ENCODE data around the gene PEPD.

PEPD gene

DNA sequence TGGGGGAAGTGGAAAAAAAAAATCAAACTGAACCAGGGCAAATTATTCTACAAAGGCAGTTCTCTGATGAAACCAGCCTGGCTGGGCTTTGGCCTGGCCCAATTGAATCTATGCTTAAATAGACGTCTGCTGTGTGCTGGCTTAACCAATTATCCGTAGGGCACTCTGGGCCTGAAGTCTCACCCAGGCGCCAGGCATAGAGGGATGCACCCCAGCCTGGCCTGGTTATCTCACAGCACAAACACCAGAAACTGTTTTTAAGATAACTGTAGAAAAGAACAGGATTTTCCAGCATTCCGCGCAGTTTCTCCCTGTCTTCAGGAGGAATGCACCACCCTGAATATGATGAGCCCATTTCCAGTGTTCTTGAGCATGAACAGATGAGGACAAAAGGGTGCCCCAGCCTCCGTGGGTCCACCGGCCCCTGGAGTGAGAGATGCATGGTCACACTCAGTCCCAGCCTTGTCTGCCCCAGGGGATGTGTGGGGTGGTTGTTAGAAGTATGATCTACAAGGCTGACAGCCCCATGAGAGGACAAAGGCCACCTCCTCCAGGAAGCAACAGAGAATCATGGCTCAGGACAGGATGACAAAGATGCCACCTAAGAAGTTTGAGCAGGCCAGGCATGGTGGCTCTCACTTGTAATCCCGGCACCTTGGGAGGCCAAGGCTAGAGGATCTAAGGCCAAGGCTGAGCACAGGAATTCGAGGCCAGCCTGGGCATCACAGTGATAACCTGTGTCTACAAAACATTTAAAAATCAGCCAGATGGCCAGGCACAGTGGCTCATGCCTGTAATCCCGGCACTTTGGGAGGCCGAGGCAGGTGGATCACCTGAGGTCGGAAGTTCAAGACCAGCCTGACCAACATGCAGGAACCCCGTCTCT, 50.2 kb downstream of the PEPD start:
- DNase-seq = no peak

DNA sequence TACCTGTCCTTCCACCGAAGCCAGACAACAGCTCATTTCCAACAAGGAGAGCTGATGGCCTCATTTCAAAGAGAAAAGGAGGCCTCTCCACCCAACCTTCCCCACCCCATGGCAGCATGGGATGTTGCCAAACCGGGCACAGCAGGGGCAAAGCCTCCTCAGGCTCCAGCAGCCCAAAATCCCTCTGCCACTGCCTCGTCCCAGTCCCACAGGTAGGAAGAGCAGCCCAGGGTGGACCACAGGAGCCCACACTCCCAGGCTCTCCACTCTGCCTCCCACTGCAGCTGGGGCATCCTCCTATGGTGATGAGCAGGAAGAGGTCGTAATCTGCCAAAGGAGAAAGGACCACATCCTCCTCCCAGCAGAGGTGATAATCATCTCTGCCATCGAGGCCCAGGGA, 50.9 kb downstream of the PEPD start:
- no peak for DNase-seq

DNA sequence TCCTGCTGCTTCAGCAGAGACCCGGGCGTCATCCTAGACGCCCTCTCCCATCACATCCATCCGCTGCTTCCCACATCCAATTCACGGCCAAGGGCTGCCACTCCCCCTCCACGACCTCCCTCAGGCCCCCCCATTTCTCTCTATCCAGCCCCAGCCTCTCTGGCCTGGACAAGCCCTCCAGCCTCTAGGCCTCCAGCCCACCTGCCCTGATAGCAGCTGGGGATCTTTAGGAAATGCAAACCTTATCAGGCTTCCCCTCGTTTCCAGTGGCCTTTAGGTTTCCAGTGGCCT, 51.6 kb downstream of the PEPD start:
- no peak for DNase-seq

GRCh38 chr19:33469171-33470039, 52.2 kb downstream of the PEPD start:
- DNase-seq = no peak

GRCh38 chr19:33468361-33469170, 53.0 kb downstream of the PEPD start:
- DNase-seq = no peak

- DNase-seq = no peak
Observed at GRCh38 chr19:33467851-33468250, 53.7 kb downstream of the PEPD start.

- no peak for DNase-seq
Observed at GRCh38 chr19:33465834-33466233, 55.8 kb downstream of the PEPD start.

- no peak for DNase-seq
Observed at GRCh38 chr19:33465371-33465770, 56.2 kb downstream of the PEPD start.

DNA sequence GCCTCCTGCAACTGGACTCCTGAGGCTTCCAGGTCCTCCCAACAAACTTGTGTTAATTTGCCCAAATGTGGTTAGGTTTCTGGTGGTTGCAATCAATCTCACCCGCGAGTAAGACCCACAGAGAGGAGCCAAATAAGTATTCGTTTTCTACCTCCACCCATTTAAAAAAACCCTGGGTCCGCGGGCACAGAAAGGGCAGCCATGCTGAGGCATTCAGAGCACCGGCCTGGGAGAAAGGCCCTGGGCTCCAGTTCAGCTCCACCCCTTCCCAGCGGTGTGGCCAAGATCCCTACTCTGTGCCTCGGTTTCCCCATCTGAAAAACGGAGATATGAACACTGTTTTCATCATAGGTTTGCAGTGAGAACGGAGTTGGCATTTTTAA, 56.9 kb downstream of the PEPD start:
- no peak for DNase-seq

DNA sequence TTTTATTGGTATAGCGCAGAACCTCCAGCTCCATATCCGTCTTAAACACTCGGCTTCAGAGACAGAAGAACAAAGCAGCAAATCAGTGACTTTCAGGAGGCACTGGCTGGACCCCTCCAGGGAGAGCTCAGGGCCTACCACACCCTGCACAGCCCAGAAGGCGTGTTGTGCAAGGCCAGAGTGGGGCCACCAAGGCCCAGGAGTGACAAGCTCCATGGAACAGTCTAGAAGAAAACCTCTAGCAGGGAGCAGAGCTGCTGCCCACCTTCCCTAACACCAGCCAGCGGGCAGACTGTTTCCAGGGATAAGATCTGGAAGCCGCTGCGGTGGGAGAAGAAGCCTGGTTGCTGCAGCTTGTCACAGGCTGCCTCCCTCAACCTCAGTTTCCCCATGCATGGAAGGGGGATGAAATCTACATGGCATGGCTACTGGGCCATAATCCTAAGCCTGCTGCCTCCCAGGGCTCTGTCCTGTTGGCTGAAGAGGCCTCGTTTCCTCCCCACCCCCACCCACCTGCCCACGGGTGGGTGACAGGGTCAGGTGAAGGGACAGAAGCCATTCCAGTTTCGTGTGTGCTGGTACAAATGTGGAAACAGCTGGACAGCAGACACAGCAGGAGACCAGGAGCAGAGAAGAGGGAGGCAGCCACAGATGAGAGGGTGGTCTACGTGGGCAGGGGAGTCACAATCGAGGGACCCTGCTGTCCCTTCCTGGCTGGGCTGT, 57.4 kb downstream of the PEPD start:
- no peak for DNase-seq

DNA sequence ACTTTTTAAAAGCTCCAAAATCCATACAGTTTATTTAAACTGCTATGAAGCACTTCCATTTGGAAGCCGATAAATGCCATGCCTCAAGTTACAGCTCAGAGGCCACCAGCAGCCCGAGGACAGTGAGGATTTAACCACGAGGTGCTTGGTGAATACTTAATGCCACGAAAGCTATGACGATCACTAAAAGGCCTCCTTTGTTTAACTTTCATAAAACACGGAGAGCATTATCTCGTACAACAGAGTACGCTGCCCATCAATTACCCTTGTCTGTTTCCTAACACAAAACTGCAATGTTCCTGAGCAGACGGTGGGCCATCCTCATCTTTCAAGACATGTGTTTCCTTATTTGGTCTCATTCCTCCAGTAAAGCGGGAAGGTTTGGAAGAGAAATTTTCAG, 58.4 kb downstream of the PEPD start:
- no peak for DNase-seq

DNA sequence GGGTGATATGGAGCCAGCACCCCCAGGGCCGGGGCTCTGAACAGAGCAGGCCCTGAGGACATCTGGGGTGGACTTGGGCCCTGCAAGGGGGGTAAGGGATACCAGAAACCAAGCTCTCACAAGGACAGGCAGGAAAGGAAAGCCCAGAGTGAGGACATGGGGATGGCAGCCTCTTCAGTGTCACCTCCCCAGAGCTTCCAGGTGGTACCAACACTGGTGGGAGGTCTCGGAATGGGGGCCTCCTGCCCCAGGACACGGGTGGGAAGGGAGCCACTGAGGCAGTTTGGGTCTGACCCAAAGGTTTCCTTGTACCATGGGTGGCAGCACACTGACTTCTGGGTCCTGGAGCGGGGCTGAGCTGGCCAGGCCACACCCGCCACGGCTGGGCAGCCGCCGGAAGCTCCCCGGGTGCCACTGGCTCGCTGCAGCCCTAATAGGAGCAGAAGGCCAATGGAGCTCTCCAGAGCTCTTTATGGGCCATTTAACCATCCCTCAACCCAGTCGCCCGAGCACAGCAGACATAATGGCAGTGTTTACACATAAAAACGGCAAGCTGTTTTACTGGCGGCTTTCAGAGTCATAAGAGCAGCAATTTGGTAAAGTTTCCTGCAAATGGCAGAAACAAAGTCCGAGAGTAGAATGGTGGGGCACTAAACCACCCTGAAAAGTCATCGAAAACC, 59.3 kb downstream of the PEPD start:
- no peak for DNase-seq

- no peak for DNase-seq
Observed at GRCh38 chr19:33461256-33462111, 60.1 kb downstream of the PEPD start.

- no peak for DNase-seq
Observed at GRCh38 chr19:33460221-33460908, 61.2 kb downstream of the PEPD start.

GRCh38 chr19:33459222-33460090, 62.1 kb downstream of the PEPD start:
- no peak for DNase-seq

GRCh38 chr19:33458807-33459206, 62.8 kb downstream of the PEPD start:
- no peak for DNase-seq

DNA sequence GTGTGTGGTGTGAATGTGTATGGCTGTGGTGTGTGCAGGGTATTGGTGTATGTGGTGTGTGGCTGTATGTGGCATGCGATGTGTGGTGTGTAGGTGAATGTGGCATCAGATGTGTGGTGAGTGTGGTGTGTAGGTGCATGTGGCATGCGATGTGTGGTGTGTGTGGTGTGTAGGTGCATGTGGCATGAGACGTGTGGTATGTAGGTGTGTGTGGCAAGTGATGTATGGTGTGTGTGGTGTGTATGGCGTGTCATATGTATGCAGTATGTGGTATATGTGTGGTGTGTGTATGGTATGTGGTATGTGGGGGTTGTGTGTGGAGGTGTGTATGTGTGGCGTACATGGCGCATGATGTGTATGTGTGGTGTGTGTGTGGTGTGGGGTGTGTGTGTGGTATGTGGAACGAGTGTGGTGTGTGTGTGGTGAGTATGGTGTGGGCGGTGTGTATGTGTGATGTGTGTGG, 63.4 kb downstream of the PEPD start:
- no peak for DNase-seq

DNA sequence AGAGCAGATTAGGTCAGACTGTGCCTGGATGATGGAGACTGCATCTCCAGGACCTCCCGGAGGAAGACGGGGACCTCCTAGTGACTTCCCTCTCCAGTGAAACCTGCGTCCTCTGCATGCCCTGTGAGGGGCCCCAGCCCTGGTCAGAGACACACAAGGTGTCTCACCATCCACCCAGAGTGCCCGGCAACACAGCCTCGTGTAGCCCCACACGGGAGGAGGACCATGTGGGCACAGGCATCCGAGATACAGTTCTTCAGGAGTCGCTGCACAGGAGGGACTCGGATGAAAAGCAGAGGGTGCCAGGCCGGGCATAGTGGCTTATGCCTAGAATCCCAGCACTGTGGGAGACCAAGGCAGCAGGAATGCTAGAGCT, 64.8 kb downstream of the PEPD start:
- DNase-seq = no peak

GRCh38 chr19:33456076-33456844, 65.3 kb downstream of the PEPD start:
- no peak for DNase-seq
